Activated CD8-positive, alpha-beta memory T cell treated with anti-CD3 and anti-CD28 coated beads for 4 hours (primary cell): Measurements from ENCODE around the gene CITED4.

Experiments used
- DNase-seq, 2 donors: peaks; one replicate each; pipeline ENCODE4 v3.0.0-alpha.2; 2020; ENCODE audit warnings: low read depth in 2 of 2

The CITED4 gene

GRCh38 chr1:40853885-40854170 is 8.3 kb downstream of the CITED4 start:
- DNase-seq: no peak

GRCh38 chr1:40853113-40853884 is 8.9 kb downstream of the CITED4 start:
- DNase-seq: no peak

GRCh38 chr1:40851643-40852042 is 10.5 kb downstream of the CITED4 start:
- DNase-seq: no peak

GRCh38 chr1:40849801-40850592 is 12.2 kb downstream of the CITED4 start:
- DNase-seq: peak; percentile 57 to 58

GRCh38 chr1:40848530-40849189 is 13.5 kb downstream of the CITED4 start:
- DNase-seq: no peak

GRCh38 chr1:40847023-40847745 is 15.0 kb downstream of the CITED4 start:
- no peak for DNase-seq

- DNase-seq: no peak
Observed at GRCh38 chr1:40845895-40846294, 16.3 kb downstream of the CITED4 start.

GRCh38 chr1:40844887-40845878 is 17.0 kb downstream of the CITED4 start:
- no peak for DNase-seq

GRCh38 chr1:40844079-40844478 is 18.1 kb downstream of the CITED4 start:
- DNase-seq: no peak

- no peak for DNase-seq
Observed at GRCh38 chr1:40842691-40843090, 19.5 kb downstream of the CITED4 start.

- no peak for DNase-seq
Observed at GRCh38 chr1:40842207-40842606, 20.0 kb downstream of the CITED4 start.

GRCh38 chr1:40841602-40842001 is 20.6 kb downstream of the CITED4 start:
- no peak for DNase-seq

- no peak for DNase-seq
Observed at GRCh38 chr1:40840526-40841323, 21.4 kb downstream of the CITED4 start.

- no peak for DNase-seq
Observed at GRCh38 chr1:40839943-40840335, 22.2 kb downstream of the CITED4 start.

- DNase-seq: no peak
Observed at GRCh38 chr1:40838980-40839942, 22.9 kb downstream of the CITED4 start.

- DNase-seq: no peak
Observed at GRCh38 chr1:40838045-40838979, 23.9 kb downstream of the CITED4 start.

- DNase-seq: no peak
Observed at GRCh38 chr1:40837601-40838000, 24.6 kb downstream of the CITED4 start.

GRCh38 chr1:40836283-40836682 is 25.9 kb downstream of the CITED4 start:
- no peak for DNase-seq
